Stomach (tissue), 9 donors: ENCODE data around the gene BANF2. TPM values are rescaled to one million over a fixed set of nuclear protein-coding genes. Genes with fewer than 3 reads are reported as not detected.

Experiments used
- DNase-seq, 2 donors: peaks; one replicate each; pipeline versions ENCODE4 v3.0.0 to v3.0.0-alpha.2; 2013 to 2019
- H3K27ac ChIP-seq, 5 donors: fragments of 200-600 bp in 4 of 5; sonication (generic) in 4 of 5; one replicate each; pipeline ENCODE4 v1.5.1; 2013 to 2019; ENCODE audit warnings: mild to moderate bottlenecking in 1 of 5, moderate library complexity in 1 of 5
- H3K27me3 ChIP-seq, 3 donors: fragments of 200-600 bp; sonication (generic); one replicate each; pipeline ENCODE4 v1.5.1; 2017 to 2019; ENCODE audit warnings: mixed run types in 1 of 3
- H3K36me3 ChIP-seq, 4 donors: fragments of 200-600 bp; sonication (generic); 1 replicate in 3 of 4; 2 replicates in 1 of 4; pipeline ENCODE4 v1.5.1; 2016 to 2019
- H3K4me1 ChIP-seq, 4 donors: fragments of 200-600 bp; sonication (generic); one replicate each; pipeline ENCODE4 v1.5.1; 2016 to 2019
- H3K4me3 ChIP-seq, 4 donors: fragments of 200-600 bp; sonication (generic) in 3 of 4; one replicate each; pipeline ENCODE4 v1.5.1; 2016 to 2019; ENCODE audit warnings: mild to moderate bottlenecking in 1 of 4
- H3K9me3 ChIP-seq, 4 donors: fragments of 200-600 bp; sonication (generic); one replicate each; pipeline ENCODE4 v1.5.1; 2016 to 2019
- CTCF ChIP-seq, 7 experiments: fragments of 450-650 bp in 4 of 7; fragments of 200-600 bp in 3 of 7; sonication (generic) in 3 of 7; IDR thresholded peaks; one replicate each; pipeline ENCODE4 v1.5.1; 2016 to 2019; ENCODE audit warnings: antibody characterized with exemption in 7 of 7, control low read depth in 2 of 7, mild to moderate bottlenecking in 1 of 7
- EP300 ChIP-seq: sonication (generic); formaldehyde crosslinking; IDR thresholded peaks from one replicate; pipeline ENCODE4 v1.6.1; 2017; ENCODE audit warnings: antibody characterized with exemption
- POLR2A ChIP-seq, 4 donors: fragments of 450-650 bp; IDR thresholded peaks; one replicate each; pipeline ENCODE4 v1.6.1; 2016; ENCODE audit warnings: antibody characterized with exemption in 4 of 4, control low read depth in 2 of 4, mild to moderate bottlenecking in 1 of 4, moderate library complexity in 1 of 4
- POLR2AphosphoS5 ChIP-seq, 3 donors: sonication (generic); formaldehyde crosslinking; IDR thresholded peaks; one replicate each; pipeline ENCODE4 v1.6.1; 2016; ENCODE audit warnings: antibody characterized with exemption in 3 of 3
- WGBS, 5 donors: extraction: QIAGEN DNeasy Blood & Tissue Kit in 3 of 5; methylation state at CpG; one replicate each; pipeline versions ENCODE4 v1.1.5 to v1.1.7; 2013 to 2018; 5-methylcytosine and 5-hydroxymethylcytosine counted together
- intact Hi-C: fragments of 100-400 bp; cut with DNase I; formaldehyde crosslinking; loops from one replicate; pipeline ENCODE4 v1.15.1; 2023; ENCODE audit warnings: low total_unique reads
- polyA plus RNA-seq, 3 donors: library from polyadenylated mRNA; stranded (reverse); fragments of 200-250 nt; gene quantifications; one replicate each; pipeline ENCODE4 v1.2.3, GENCODE V29; 2013
- total RNA-seq, 5 donors: library from RNA; depleted of rRNA; stranded (reverse); fragments of >200 nt; gene quantifications; one replicate each; pipeline versions ENCODE4 v1.1.0 to v1.2.3, GENCODE V29; 2014 to 2016
- donor health status: healthy with polysubstance abuse.
- donor health status: Bipolar disorder and iron deficiency.
- donor health status: healthy.

BANF2 gene
- total and polyA plus RNA-seq, 8 donors: not detected

GRCh38 chr20:17678886-17679285 is 20.9 kb upstream of the BANF2 start:
- H3K4me3 ChIP-seq: no peak overlapping the region
- H3K36me3 ChIP-seq: peaks cover 8 to 49% (median 29%) of the 10 kb centered on the region in 4 donors
- intact Hi-C loops: no loop called here
- no peaks in the 10 kb centered on the region for H3K27me3 ChIP-seq
- H3K4me1 ChIP-seq: peaks cover 58 to 83% (median 81%) of the 10 kb centered on the region in 4 donors
- TF ChIP-seq POLR2AphosphoS5 (IDR thresholded peaks at IDR 0.05) (no peak), CTCF (IDR thresholded peaks at IDR 0.05) (no peak), EP300 (no peak), POLR2A (IDR thresholded peaks at IDR 0.05) (no peak)
- whole genome bisulfite sequencing, 5 donors: 49 to 63% (median 53%) methylated on average over 3 of the region's 3 CpGs
- H3K27ac ChIP-seq: peak overlapping the region in 4 of 5 donors; percentile 8 to 97 (median 74)
- no peaks in the 10 kb centered on the region for H3K9me3 ChIP-seq
- DNase-seq: no peak

GRCh38 chr20:17679941-17680835 is 19.6 kb upstream of the BANF2 start:
- H3K27me3 ChIP-seq: no peaks in the 10 kb centered on the region
- peaks cover 8 to 43% (median 29%) of the 10 kb centered on the region in 4 donors for H3K36me3 ChIP-seq
- peak; percentile 74 to 83 for DNase-seq
- H3K4me3 ChIP-seq: peak overlapping the region; percentile 76 to 94 (median 82)
- intact Hi-C loops: loop anchor here (5.0 kb wide), 1 partner anchor 217 kb away; no protein-coding TSS in a partner anchor
- peaks cover 56 to 81% (median 78%) of the 10 kb centered on the region in 4 donors for H3K4me1 ChIP-seq
- WGBS, 5 donors: 9 to 29% (median 17%) methylated on average over 27 of the region's 27 CpGs
- H3K9me3 ChIP-seq: no peaks in the 10 kb centered on the region
- H3K27ac ChIP-seq: peak overlapping the region; percentile 95 to 99 (median 97)
- TF ChIP-seq POLR2AphosphoS5 (IDR thresholded peaks at IDR 0.05) (peak in 2 of 3 donors; percentile 26 to 55), CTCF (IDR thresholded peaks at IDR 0.05) (no peak), POLR2A (IDR thresholded peaks at IDR 0.05) (no peak)

GRCh38 chr20:17680836-17681725 is 18.7 kb upstream of the BANF2 start:
- DNase-seq: peak; percentile 89 to 94
- Histone ChIP-seq H3K36me3 (peaks cover 8 to 34% (median 26%) of the 10 kb centered on the region in 4 donors), H3K27me3 (no peaks in the 10 kb centered on the region), H3K4me3 (peak overlapping the region; percentile 76 to 94 (median 82)), H3K27ac (peak overlapping the region; percentile 95 to 99 (median 97)), H3K4me1 (peaks cover 47 to 72% (median 69%) of the 10 kb centered on the region in 4 donors), H3K9me3 (no peaks in the 10 kb centered on the region)
- intact Hi-C loops: loop anchor here (5.0 kb wide), 1 partner anchor 216 kb away; no protein-coding TSS in a partner anchor
- WGBS, 5 donors: 0 to 2% (median 1%) methylated on average over 8 to 110 of the region's 110 CpGs
- TF ChIP-seq CTCF (IDR thresholded peaks at IDR 0.05): peak in 3 of 7 experiments; percentile 48 to 88 (median 50)
- TF ChIP-seq POLR2AphosphoS5 (IDR thresholded peaks at IDR 0.05): peak in 1 of 3 donors; percentile 26
- no peak for TF ChIP-seq POLR2A (IDR thresholded peaks at IDR 0.05)
- TF ChIP-seq EP300: no peak

GRCh38 chr20:17681726-17682102 is 18.1 kb upstream of the BANF2 start:
- no peak for TF ChIP-seq CTCF (IDR thresholded peaks at IDR 0.05)
- TF ChIP-seq POLR2A (IDR thresholded peaks at IDR 0.05): no peak
- no peak for TF ChIP-seq POLR2AphosphoS5 (IDR thresholded peaks at IDR 0.05)
- no peak for TF ChIP-seq EP300
- Histone ChIP-seq H3K9me3 (peaks cover 0 to 5% (median 0%) of the 10 kb centered on the region in 4 donors), H3K27me3 (no peaks in the 10 kb centered on the region), H3K4me1 (peaks cover 40 to 66% (median 63%) of the 10 kb centered on the region in 4 donors), H3K4me3 (peak overlapping the region; percentile 76 to 94 (median 82)), H3K27ac (peak overlapping the region; percentile 95 to 99 (median 97)), H3K36me3 (peaks cover 8 to 28% (median 20%) of the 10 kb centered on the region in 4 donors)
- DNase-seq: no peak
- 0% methylated on average over 9 to 63 of the region's 65 CpGs for WGBS, 5 donors
- intact Hi-C loops: loop anchor here (5.0 kb wide), 1 partner anchor 216 kb away; no protein-coding TSS in a partner anchor
